Panc1 (cell line): ENCODE data around the gene PPP4R2. TPM values are rescaled to one million over a fixed set of nuclear protein-coding genes. Genes with fewer than 3 reads are reported as not detected.

Source experiments
- ATAC-seq: fragments of 200-7000 bp; cut with Tn5 transposase; 2 replicates; pipeline ENCODE4 v1.9.1; 2020; ENCODE audit warnings: mild to moderate bottlenecking, moderate library complexity
- BruUV-seq: library from RNA; stranded (reverse); fragments of 400-500 nt; replicated peaks from 2 replicates; lab custom pipeline; 2021; lab: Mats Ljungman, UMichigan
- CTCF ChIA-PET: fragments of 300-600 bp; sonication (Branson Sonifier 250); formaldehyde crosslinking; loops from one replicate; lab custom pipeline; 2022; ENCODE audit warnings: antibody characterized with exemption; lab: Charles Lee
- POLR2A ChIA-PET: fragments of 300-600 bp; sonication (Branson Sonifier 250); formaldehyde crosslinking; loops from one replicate; lab custom pipeline; 2022; ENCODE audit warnings: antibody characterized with exemption; lab: Charles Lee
- DNase-seq: peaks from one replicate; pipeline ENCODE4 v3.0.0-alpha.2; 2010; ENCODE audit warnings: low read depth, low spot score
- H3K27ac ChIP-seq: 2 replicates; pipeline ENCODE4 v1.5.1; 2011; ENCODE audit warnings: mild to moderate bottlenecking, low read length, inconsistent platforms
- H3K27me3 ChIP-seq: fragments of 200-500 bp; sonication (Bioruptor generic); 2 replicates; pipeline ENCODE4 v1.6.0; 2014; ENCODE audit warnings: low read length, inconsistent platforms; ENCODE audit not compliant: control insufficient read depth, insufficient read depth
- H3K36me3 ChIP-seq: fragments of 200-500 bp; sonication (Bioruptor generic); 2 replicates; pipeline ENCODE4 v1.5.1; 2014; ENCODE audit warnings: inconsistent platforms, mild to moderate bottlenecking, low read length, moderate library complexity; ENCODE audit not compliant: control insufficient read depth, insufficient read depth
- H3K4me1 ChIP-seq: 2 replicates; pipeline ENCODE4 v1.5.1; 2011; ENCODE audit warnings: inconsistent platforms, mild to moderate bottlenecking, low read length, moderate library complexity; ENCODE audit not compliant: control insufficient read depth, insufficient read depth
- H3K4me3 ChIP-seq, 2 experiments: 2 replicates each; pipeline ENCODE4 v1.5.1; 2011 to 2012; ENCODE audit warnings: low read depth in 2 of 2, low read length in 2 of 2, mild to moderate bottlenecking in 2 of 2, inconsistent platforms in 1 of 2, moderate library complexity in 1 of 2
- H3K9me3 ChIP-seq: fragments of 200-500 bp; sonication (Bioruptor generic); 2 replicates; pipeline ENCODE4 v1.5.1; 2014; ENCODE audit warnings: low read depth, mild to moderate bottlenecking, inconsistent platforms, low read length, moderate library complexity; ENCODE audit not compliant: control insufficient read depth, insufficient read depth
- CTCF ChIP-seq: fragments of 450-650 bp; IDR thresholded peaks from 2 replicates; pipeline ENCODE4 v1.5.1; 2017; ENCODE audit warnings: mild to moderate bottlenecking
- POLR2AphosphoS5 ChIP-seq: IDR thresholded peaks from 2 replicates; pipeline ENCODE4 v1.6.1; 2012; ENCODE audit warnings: mild to moderate bottlenecking, low read depth, low read length, moderate library complexity
- REST ChIP-seq, 2 experiments: IDR thresholded peaks; 2 replicates each; pipeline ENCODE4 v1.6.1; 2011 to 2012; ENCODE audit warnings: low read depth in 2 of 2, control low read depth in 1 of 2, low read length in 1 of 2, mild to moderate bottlenecking in 1 of 2, moderate library complexity in 1 of 2; ENCODE audit not compliant: insufficient read depth in 1 of 2
- SIN3A ChIP-seq: IDR thresholded peaks from 2 replicates; pipeline ENCODE4 v1.6.1; 2012; ENCODE audit warnings: low read depth, mild to moderate bottlenecking, low read length, moderate library complexity, borderline replicate concordance; ENCODE audit not compliant: insufficient read depth
- TCF7L2 ChIP-seq: IDR thresholded peaks from 2 replicates; pipeline ENCODE4 v1.6.1; 2011; ENCODE audit warnings: mild to moderate bottlenecking, low read depth, low read length, inconsistent platforms
- in situ Hi-C: cut with HindIII; loops from 2 replicates; pipeline ENCODE4 v1.10.0; 2016; ENCODE audit warnings: low sequenced_read_pairs, low pct_unique_long_range_greater_than_20kb
- intact Hi-C: fragments of 100-400 bp; cut with micrococcal nuclease; formaldehyde crosslinking; loops from one replicate; pipeline ENCODE4 v1.10.0; 2022; ENCODE audit not compliant: unreplicated experiment
- total RNA-seq: library from RNA; stranded (reverse); gene quantifications from one replicate; pipeline ENCODE4 v1.2.1, GENCODE V29; 2021; ENCODE audit not compliant: unreplicated experiment

Gene PPP4R2
- total RNA-seq, 1 experiment from 2014 or later: 59.8 TPM

- Histone ChIP-seq H3K4me1 (no peaks in the 10 kb centered on the region), H3K36me3 (no peaks in the 10 kb centered on the region), H3K27ac (no peak overlapping the region), H3K9me3 (no peaks in the 10 kb centered on the region), H3K27me3 (no peaks in the 10 kb centered on the region), H3K4me3 (no peak overlapping the region)
- no peak for TF ChIP-seq CTCF
- intact Hi-C loops: no loop called here
- no TSS peak for BruUV-seq
- CTCF ChIA-PET: no interaction called here
- POLR2A ChIA-PET: no interaction called here
- ATAC-seq (no peak), DNase-seq (no peak)
- in situ Hi-C loops: no loop called here
These were observed 101.4 kb downstream of the PPP4R2 start for GRCh38 chr3:73098026-73098425.

GRCh38 chr3:73098873-73099272 is 102.3 kb downstream of the PPP4R2 start:
- H3K27ac ChIP-seq: no peak overlapping the region
- in situ Hi-C loops: no loop called here
- H3K36me3 ChIP-seq: no peaks in the 10 kb centered on the region
- H3K4me1 ChIP-seq: no peaks in the 10 kb centered on the region
- H3K27me3 ChIP-seq: no peaks in the 10 kb centered on the region
- DNase-seq (no peak), ATAC-seq (no peak)
- CTCF ChIA-PET: no interaction called here
- POLR2A ChIA-PET: no interaction called here
- H3K9me3 ChIP-seq: no peaks in the 10 kb centered on the region
- intact Hi-C loops: no loop called here
- no peak overlapping the region for H3K4me3 ChIP-seq
- BruUV-seq: no TSS peak
- TF ChIP-seq POLR2AphosphoS5: no peak
- no peak for TF ChIP-seq SIN3A
- no peak for TF ChIP-seq CTCF
- TF ChIP-seq REST (IDR thresholded peaks at IDR 0.05; ENCODE audit: insufficient read depth in 1 of 2, low read depth in 2 of 2, low read length in 1 of 2): no peak
- TF ChIP-seq TCF7L2: no peak
